Ascending aorta (tissue), 2 donors: Measurements from ENCODE around the gene LHPP. TPM values are rescaled to one million over a fixed set of nuclear protein-coding genes. Genes with fewer than 3 reads are reported as not detected.

Source experiments
- DNase-seq, 2 donors: peaks; one replicate each; pipeline ENCODE4 v3.0.0-alpha.2; 2019; ENCODE audit warnings: low spot score in 2 of 2
- H3K27ac ChIP-seq, 2 donors: fragments of 200-600 bp; sonication (generic); one replicate each; pipeline ENCODE4 v1.5.1; 2016 to 2017; ENCODE audit warnings: mild to moderate bottlenecking in 1 of 2
- H3K27me3 ChIP-seq: fragments of 200-600 bp; sonication (generic); one replicate; pipeline ENCODE4 v1.5.1; 2017
- H3K36me3 ChIP-seq, 2 donors: fragments of 200-600 bp; sonication (generic); one replicate each; pipeline ENCODE4 v1.5.1; 2016
- H3K4me1 ChIP-seq, 2 donors: fragments of 200-600 bp; sonication (generic); one replicate each; pipeline ENCODE4 v1.5.1; 2016 to 2017; ENCODE audit warnings: mild to moderate bottlenecking in 1 of 2
- H3K4me3 ChIP-seq, 2 donors: fragments of 200-600 bp; sonication (generic); one replicate each; pipeline ENCODE4 v1.5.1; 2016 to 2017; ENCODE audit warnings: mild to moderate bottlenecking in 1 of 2
- H3K9me3 ChIP-seq, 2 donors: fragments of 200-600 bp; sonication (generic); one replicate each; pipeline ENCODE4 v1.5.1; 2016
- CTCF ChIP-seq, 3 experiments: fragments of 200-600 bp in 2 of 3; fragments of 450-650 bp in 1 of 3; sonication (generic) in 2 of 3; IDR thresholded peaks; one replicate each; pipeline ENCODE4 v1.5.1; 2016 to 2019; ENCODE audit warnings: antibody characterized with exemption in 3 of 3, mild to moderate bottlenecking in 1 of 3, moderate library complexity in 1 of 3
- intact Hi-C: fragments of 100-400 bp; cut with DNase I; formaldehyde crosslinking; loops from one replicate; pipeline ENCODE4 v1.15.1; 2023
- total RNA-seq: library from RNA; depleted of rRNA; stranded (reverse); fragments of >200 nt; gene quantifications from one replicate; pipeline ENCODE4 v1.1.0, GENCODE V29; 2016

The LHPP gene
- total RNA-seq, 1 donor from 2014 or later: 5.1 TPM

DNA sequence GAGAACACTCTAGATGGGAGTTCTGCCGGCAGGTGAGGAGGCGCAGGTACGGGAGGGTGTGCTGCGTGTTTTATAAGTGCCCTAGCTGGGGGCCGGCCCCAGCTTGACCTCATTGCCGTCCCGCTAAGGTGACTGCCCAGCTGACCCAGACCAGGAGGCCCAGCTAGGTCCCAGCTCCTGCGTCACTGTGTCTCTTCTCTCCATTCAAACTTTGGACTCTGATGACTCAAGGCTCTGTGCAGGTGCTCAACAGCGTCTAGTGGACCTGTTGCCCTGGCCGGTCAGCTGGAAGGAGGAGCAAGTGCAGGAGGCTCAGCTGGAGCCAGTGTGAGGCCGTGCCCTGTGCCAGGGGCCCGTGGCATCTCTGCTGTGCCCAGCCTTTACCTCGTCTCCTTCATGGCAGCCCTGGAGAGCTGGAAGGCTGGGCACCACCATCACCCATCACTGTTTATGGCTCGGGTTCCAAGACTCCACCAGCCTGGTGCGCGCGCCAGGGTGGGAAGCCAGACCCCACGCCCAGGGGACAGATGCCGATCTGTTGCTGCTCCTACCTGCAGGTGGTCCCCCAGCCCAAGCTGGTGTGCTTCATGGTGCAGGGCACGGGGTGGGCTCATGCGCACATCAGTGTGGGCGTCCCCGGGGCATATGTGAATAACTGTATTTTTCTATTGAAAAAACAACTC is 14.6 kb downstream of the LHPP start:
- no peaks in the 10 kb centered on the region for H3K36me3 ChIP-seq
- no peaks in the 10 kb centered on the region for H3K4me1 ChIP-seq
- no peak for TF ChIP-seq CTCF (IDR thresholded peaks at IDR 0.05)
- no peaks in the 10 kb centered on the region for H3K9me3 ChIP-seq
- H3K4me3 ChIP-seq: no peak overlapping the region
- intact Hi-C loops: no loop called here
- no peaks in the 10 kb centered on the region for H3K27me3 ChIP-seq
- no peak overlapping the region for H3K27ac ChIP-seq
- DNase-seq: no peak

GRCh38 chr10:124477614-124478363 is 16.2 kb downstream of the LHPP start:
- Histone ChIP-seq H3K36me3 (no peaks in the 10 kb centered on the region), H3K4me3 (no peak overlapping the region), H3K9me3 (no peaks in the 10 kb centered on the region), H3K27ac (no peak overlapping the region), H3K4me1 (no peaks in the 10 kb centered on the region), H3K27me3 (no peaks in the 10 kb centered on the region)
- no peak for DNase-seq
- intact Hi-C loops: no loop called here
- TF ChIP-seq CTCF (IDR thresholded peaks at IDR 0.05): no peak

DNA sequence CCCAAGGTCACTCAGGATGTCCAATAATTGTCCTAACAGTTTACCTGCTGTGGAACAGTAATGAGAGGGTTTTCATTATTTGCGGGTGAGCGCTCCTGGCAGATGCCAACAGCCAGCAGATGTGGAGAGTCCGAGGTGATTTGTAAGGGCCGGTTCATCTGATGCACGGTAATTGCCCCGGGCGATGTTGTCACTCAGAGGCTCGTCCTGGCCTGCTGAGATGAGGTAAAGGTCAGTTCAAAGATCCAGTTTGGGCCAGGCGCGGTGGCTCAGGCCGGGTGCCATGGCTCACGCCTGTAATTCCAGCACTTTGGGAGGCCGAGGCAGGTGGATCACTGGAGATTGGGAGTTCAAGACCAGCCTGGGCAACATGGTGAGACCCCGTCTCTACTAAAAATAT is 16.9 kb downstream of the LHPP start:
- Histone ChIP-seq H3K27ac (no peak overlapping the region), H3K4me1 (no peaks in the 10 kb centered on the region), H3K4me3 (no peak overlapping the region), H3K27me3 (no peaks in the 10 kb centered on the region), H3K36me3 (no peaks in the 10 kb centered on the region), H3K9me3 (no peaks in the 10 kb centered on the region)
- no peak for DNase-seq
- no peak for TF ChIP-seq CTCF (IDR thresholded peaks at IDR 0.05)
- intact Hi-C loops: no loop called here

DNA sequence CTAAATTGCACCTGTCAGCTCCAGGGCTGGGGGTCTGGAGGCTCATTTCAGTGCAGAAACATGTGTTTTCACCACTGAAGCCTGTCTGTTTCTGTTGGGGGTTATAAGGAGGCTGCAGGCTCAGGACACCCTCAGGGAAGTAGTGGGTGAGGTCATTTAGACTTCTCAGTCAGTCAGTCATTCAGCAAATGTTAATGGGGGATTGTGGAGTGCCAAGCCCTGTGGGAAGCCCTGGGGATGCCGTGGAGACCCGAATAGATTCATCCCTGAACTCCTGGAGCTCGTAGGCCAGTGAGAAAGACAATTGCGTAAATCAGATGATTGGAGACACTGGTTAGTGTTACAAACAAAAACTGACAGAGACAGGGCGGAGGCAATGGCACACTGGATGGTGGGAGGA is 19.2 kb downstream of the LHPP start:
- no peaks in the 10 kb centered on the region for H3K4me1 ChIP-seq
- intact Hi-C loops: no loop called here
- H3K9me3 ChIP-seq: no peaks in the 10 kb centered on the region
- no peaks in the 10 kb centered on the region for H3K27me3 ChIP-seq
- no peak for DNase-seq
- no peak overlapping the region for H3K27ac ChIP-seq
- no peaks in the 10 kb centered on the region for H3K36me3 ChIP-seq
- no peak overlapping the region for H3K4me3 ChIP-seq
- no peak for TF ChIP-seq CTCF (IDR thresholded peaks at IDR 0.05)

DNA sequence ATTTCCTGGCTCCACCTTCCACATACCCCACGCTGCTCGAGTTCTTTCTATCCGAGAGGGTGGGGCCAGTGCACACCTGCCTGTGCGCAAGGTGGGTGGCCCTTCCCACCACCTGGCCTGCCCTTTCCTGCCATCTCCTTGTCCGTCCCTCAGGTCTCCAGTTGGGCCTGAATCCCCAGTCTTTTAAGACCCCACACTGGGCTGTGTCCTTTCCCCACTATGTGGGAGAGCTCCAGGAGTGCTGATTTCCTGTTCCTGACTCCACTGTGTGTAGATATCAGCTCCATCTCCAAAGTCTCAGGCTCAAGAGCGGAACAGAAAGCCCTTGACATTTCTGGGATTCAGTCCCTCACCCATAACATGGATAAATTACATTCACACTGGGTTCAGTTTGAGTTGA is 20.1 kb downstream of the LHPP start:
- Histone ChIP-seq H3K36me3 (no peaks in the 10 kb centered on the region), H3K27me3 (no peaks in the 10 kb centered on the region), H3K4me1 (no peaks in the 10 kb centered on the region), H3K27ac (no peak overlapping the region), H3K9me3 (no peaks in the 10 kb centered on the region), H3K4me3 (no peak overlapping the region)
- no peak for DNase-seq
- intact Hi-C loops: no loop called here
- no peak for TF ChIP-seq CTCF (IDR thresholded peaks at IDR 0.05)
